K562 (cell line): Measurements from ENCODE around the gene ASPDH. TPM values are rescaled to one million over a fixed set of nuclear protein-coding genes. Genes with fewer than 3 reads are reported as not detected.

Source experiments
- DNMT1 ChIP-seq: fragments of 450-650 bp; IDR thresholded peaks from 2 replicates; pipeline ENCODE4 v1.6.1; 2016; ENCODE audit warnings: antibody characterized with exemption, mild to moderate bottlenecking
- GTF2B ChIP-seq: IDR thresholded peaks from 2 replicates; pipeline ENCODE4 v1.6.1; 2011; ENCODE audit not compliant: insufficient read length; ENCODE audit errors: extremely low read depth
- HMBOX1 ChIP-seq: sonication (generic); IDR thresholded peaks from 2 replicates; pipeline ENCODE4 v1.6.1; 2016
- KLF10 ChIP-seq: fragments of 250-450 bp; sonication (Bioruptor Pico); IDR thresholded peaks from 2 replicates; pipeline ENCODE4 v1.6.1; 2021; ENCODE audit warnings: matching md5 sums
- MED1 ChIP-seq: sonication (generic); formaldehyde crosslinking; IDR thresholded peaks from 2 replicates; pipeline ENCODE4 v1.8.1; 2023; ENCODE audit warnings: missing genetic modification reagents, borderline replicate concordance
- MXD1 ChIP-seq: fragments of 250-450 bp; sonication (Bioruptor Pico); IDR thresholded peaks from 2 replicates; pipeline ENCODE4 v1.8.0; 2021; ENCODE audit warnings: borderline replicate concordance, mild to moderate bottlenecking, moderate library complexity; ENCODE audit not compliant: poor library complexity, severe bottlenecking
- RBM25 ChIP-seq: fragments of 200-400 bp; formaldehyde crosslinking; IDR thresholded peaks from 2 replicates; pipeline ENCODE4 v1.6.1; 2018; ENCODE audit warnings: low read length, low read depth, moderate library complexity; ENCODE audit not compliant: severe bottlenecking
- RCOR1 ChIP-seq, 2 experiments: IDR thresholded peaks; 2 replicates each; pipeline ENCODE4 v1.6.1; 2012; ENCODE audit warnings: low read depth in 2 of 2, low read length in 2 of 2, borderline replicate concordance in 1 of 2, improper control_type of control experiment in 1 of 2
- ZBTB43 ChIP-seq: sonication (generic); formaldehyde crosslinking; IDR thresholded peaks from 2 replicates; pipeline ENCODE4 v1.8.0; 2023; ENCODE audit warnings: mild to moderate bottlenecking, missing genetic modification reagents
- ZKSCAN3 ChIP-seq: fragments of 250-450 bp; sonication (Bioruptor Pico); IDR thresholded peaks from 2 replicates; pipeline ENCODE4 v1.4.0; 2020
- ZMIZ1 ChIP-seq, 2 experiments: fragments of 150-350 bp in 1 of 2; IDR thresholded peaks; 2 replicates each; pipeline ENCODE4 v1.6.1; 2012 to 2016; ENCODE audit warnings: low read depth in 2 of 2, low read length in 2 of 2, mild to moderate bottlenecking in 1 of 2, moderate library complexity in 1 of 2
- ZNF232 ChIP-seq: sonication (generic); formaldehyde crosslinking; IDR thresholded peaks from 2 replicates; pipeline ENCODE4 v1.8.0; 2022; ENCODE audit warnings: mild to moderate bottlenecking, missing genetic modification reagents
- ZNF395 ChIP-seq: fragments of 200-800 bp; sonication (Bioruptor generic); IDR thresholded peaks from 2 replicates; pipeline ENCODE4 v1.6.1; 2017; ENCODE audit warnings: missing genetic modification characterization, missing compliant biosample characterization
- ZNF583 ChIP-seq: fragments of 250-450 bp; sonication (Bioruptor Pico); IDR thresholded peaks from 2 replicates; pipeline ENCODE4 v1.4.0; 2020
- polyA plus RNA-seq, 8 experiments: library from polyadenylated mRNA; depleted of rRNA in 4 of 8; stranded (reverse) in 5 of 8; unstranded in 3 of 8; fragments of >200 nt; fragmentation: Nextera tagmentation in 2 of 8; fragmentation: Illumina TruSeq in 1 of 8; extraction: Ambion mirVana in 2 of 8; extraction: Trizol in 1 of 8; gene quantifications; 2 replicates each; pipeline versions ENCODE4 v1.2.1 to v1.2.3, GENCODE V29; 2011 to 2014; ENCODE audit warnings: inconsistent platforms in 1 of 8, missing spikeins in 1 of 8
- total RNA-seq, 7 experiments: library from RNA; depleted of rRNA in 6 of 7; stranded (reverse); fragments of >200 nt in 6 of 7; fragmentation: Illumina TruSeq in 2 of 7; extraction: Trizol in 2 of 7; gene quantifications; 2 replicates each; pipeline versions ENCODE4 v1.2.1 to v1.2.3, GENCODE V29; 2011 to 2021; ENCODE audit warnings: low replicate concordance in 1 of 7

ASPDH gene
- total and polyA plus RNA-seq, 9 of the 15 experiments (the other 6 are each of a cell fraction or from before 2014, with no cell fraction given) = not detected

GRCh38 chr19:50549059-50549926, 35.6 kb upstream of the ASPDH start (continued):
- no peak for TF ChIP-seq ZBTB43 (CRISPR knock-in tag)
- no peak for TF ChIP-seq MXD1 (CRISPR knock-in tag)
- no peak for TF ChIP-seq RCOR1 (IDR thresholded peaks at IDR 0.05; ENCODE audit: borderline replicate concordance in 1 of 2, low read depth in 2 of 2, low read length in 2 of 2)
- TF ChIP-seq KLF10 (CRISPR knock-in tag) = no peak
- no peak for TF ChIP-seq ZMIZ1 (IDR thresholded peaks at IDR 0.05; ENCODE audit: low read depth in 2 of 2, low read length in 2 of 2)
- TF ChIP-seq ZNF395 (CRISPR knock-in tag) = no peak
- TF ChIP-seq DNMT1 = no peak
- TF ChIP-seq MED1 (CRISPR knock-in tag) = no peak
- peak; percentile 53 for TF ChIP-seq RBM25
- TF ChIP-seq ZKSCAN3 (CRISPR knock-in tag) = no peak
- TF ChIP-seq ZNF583 (CRISPR knock-in tag) = no peak
- no peak for TF ChIP-seq HMBOX1
- no peak for TF ChIP-seq GTF2B
- TF ChIP-seq ZNF232 (CRISPR knock-in tag) = no peak
